Measurements from ENCODE around the gene RMDN3. TPM values are rescaled to one million over a fixed set of nuclear protein-coding genes. Genes with fewer than 3 reads are reported as not detected.
A peak's percentile ranks its signal among the peaks of the same experiment; 100 is the strongest.

Gene RMDN3
- total RNA-seq, 1 experiment from 2014 or later = 28.3 TPM

GRCh38 chr15:40695469-40695890, 59.6 kb downstream of the RMDN3 start:
- no peak for DNase-seq
- H3T11ph ChIP-seq (ENCODE audit: low read length) = no peak overlapping the region
- H3K56ac ChIP-seq (ENCODE audit: insufficient read length, low read depth, low read length) = no peak overlapping the region
- H3K27ac ChIP-seq (ENCODE audit: insufficient read length, low read depth, low read length) = peak overlapping the region; percentile 41
- peak overlapping the region; percentile 49 for H3K18ac ChIP-seq (ENCODE audit: insufficient read length, low read depth, low read length)
- H2BK5ac ChIP-seq (ENCODE audit: insufficient read length, low read length) = no peak overlapping the region
- H3K9ac ChIP-seq (ENCODE audit: extremely low read depth, insufficient read length, low read length) = peak overlapping the region; percentile 68
- no peak overlapping the region for H4K8ac ChIP-seq (replicated peaks; ENCODE audit: insufficient read length, low read depth, low read length)
- Mint-ChIP-seq H3K9me3 (no peaks in the 10 kb centered on the region; a peak in 1 of 5 replicates), H3K36me3 (ENCODE audit: insufficient read depth in 1 of 3, low read depth in 3 of 3) (peaks cover 8 to 34% (median 26%) of the 10 kb centered on the region in 3 experiments; a peak in 6 of 7 replicates), H3K27ac (peak overlapping the region in 2 of 3 experiments; percentile 88 to 99; a peak in 5 of 7 replicates), H3K4me3 (peak overlapping the region; percentile 87 to 98), H3K27me3 (ENCODE audit: low read depth) (no peaks in the 10 kb centered on the region; the same call in 1 of the 2 replicates), H3K4me1 (peaks cover 7 to 17% of the 10 kb centered on the region in 2 experiments)
- H3K4me2 ChIP-seq (ENCODE audit: insufficient read depth, insufficient read length, low read length) = peak overlapping the region; percentile 83
- TF ChIP-seq CTCF (conservative IDR thresholded peaks at IDR 0.05) = no peak
- peak overlapping the region; percentile 93 for H3K14ac ChIP-seq (ENCODE audit: insufficient read depth, low read length)
- H3K4ac ChIP-seq (ENCODE audit: low read depth, low read length) = no peak overlapping the region
- no peak overlapping the region for H2BK20ac ChIP-seq (ENCODE audit: low read depth, low read length, poor library complexity, severe bottlenecking)
- no peaks in the 10 kb centered on the region for H3K23me2 ChIP-seq (ENCODE audit: insufficient read length, low read depth, low read length, poor library complexity, severe bottlenecking)
- no peak overlapping the region for H2BK15ac ChIP-seq (ENCODE audit: low read depth, low read length)
- no peaks in the 10 kb centered on the region for H3K27me3 ChIP-seq (ENCODE audit: insufficient read depth, low read length)
- H2BK12ac ChIP-seq (ENCODE audit: insufficient read length, low read depth, low read length) = no peak overlapping the region
- H2BK120ac ChIP-seq (ENCODE audit: low read depth, low read length, poor library complexity, severe bottlenecking) = no peak overlapping the region
- no peak overlapping the region for H4K91ac ChIP-seq (ENCODE audit: insufficient read length, low read depth, low read length)
- no peak overlapping the region for H2AFZ ChIP-seq (ENCODE audit: low read length)
- H4K5ac ChIP-seq (ENCODE audit: insufficient read length, low read depth, low read length) = no peak overlapping the region
- H3K4me1 ChIP-seq (ENCODE audit: insufficient read depth, low read length) = no peaks in the 10 kb centered on the region; the same call in 1 of the 2 replicates
- no CpG with 5 or more reads among the region's 24 CpGs for WGBS (ENCODE audit: extremely low coverage, insufficient read length, low lambda C conversion rate)
- no peaks in the 10 kb centered on the region; the same call in 1 of the 2 replicates for H3K79me2 ChIP-seq (ENCODE audit: insufficient read depth, low read length)
- no peak overlapping the region for H3K23ac ChIP-seq (ENCODE audit: insufficient read length, low read depth, low read length)
- no peak overlapping the region for H2AK5ac ChIP-seq (ENCODE audit: insufficient read length, low read length)
- no peaks in the 10 kb centered on the region for H3K79me1 ChIP-seq (ENCODE audit: insufficient read depth, low read depth, low read length, poor library complexity, severe bottlenecking)
- no peaks in the 10 kb centered on the region for H4K20me1 ChIP-seq (ENCODE audit: control insufficient read depth, insufficient read depth, insufficient read length)
- H3K9me3 ChIP-seq (ENCODE audit: control insufficient read depth, low read depth, low read length) = no peaks in the 10 kb centered on the region

Data from H9 (cell line).